Trophoblast cell (in vitro differentiated cells and primary cell): ENCODE results near the gene CELF1.
"Not testable (repeated sequence)": the region's sequence is repeated elsewhere in the genome, so short reads cannot be mapped to it uniquely, and the experiment has no call there.

Experiments
- DNase-seq, 2 donors: peaks; one replicate each; pipeline ENCODE4 v3.0.0-alpha.2; 2016
- H2AFZ ChIP-seq: 2 replicates; pipeline ENCODE4 v1.6.1; 2013; ENCODE audit warnings: low read length, moderate library complexity, mild to moderate bottlenecking; ENCODE audit not compliant: insufficient read depth, poor library complexity
- H2AK5ac ChIP-seq: 2 replicates; pipeline ENCODE4 v1.6.1; 2013; ENCODE audit warnings: mild to moderate bottlenecking, low read length
- H2BK120ac ChIP-seq: 2 replicates; pipeline ENCODE4 v1.6.1; 2013; ENCODE audit warnings: low read length, mild to moderate bottlenecking, moderate library complexity; ENCODE audit not compliant: insufficient read depth, poor library complexity
- H2BK12ac ChIP-seq: 2 replicates; pipeline ENCODE4 v1.6.1; 2013; ENCODE audit warnings: mild to moderate bottlenecking, low read length, moderate library complexity
- H2BK5ac ChIP-seq: 2 replicates; pipeline ENCODE4 v1.6.1; 2013; ENCODE audit warnings: low read length, low read depth, moderate library complexity, mild to moderate bottlenecking; ENCODE audit not compliant: poor library complexity
- H3K14ac ChIP-seq: 2 replicates; pipeline ENCODE4 v1.6.1; 2013; ENCODE audit warnings: mild to moderate bottlenecking, low read length
- H3K18ac ChIP-seq: 2 replicates; pipeline ENCODE4 v1.6.1; 2013; ENCODE audit warnings: mild to moderate bottlenecking, low read length
- H3K23ac ChIP-seq: 2 replicates; pipeline ENCODE4 v1.6.1; 2013; ENCODE audit warnings: low read length
- H3K27ac ChIP-seq: 2 replicates; pipeline ENCODE4 v1.5.1; 2013; ENCODE audit warnings: low read depth, mild to moderate bottlenecking, inconsistent platforms, low read length, moderate library complexity
- H3K27me3 ChIP-seq: 2 replicates; pipeline ENCODE4 v1.6.1; 2013; ENCODE audit warnings: inconsistent platforms, mild to moderate bottlenecking, low read length, moderate library complexity; ENCODE audit not compliant: insufficient read depth
- H3K36me3 ChIP-seq, 2 experiments: 1 replicate in 1 of 2; 2 replicates in 1 of 2; pipeline ENCODE4 v1.6.1; 2013; ENCODE audit warnings: low read length in 2 of 2, mild to moderate bottlenecking in 2 of 2, moderate library complexity in 1 of 2; ENCODE audit not compliant: insufficient read depth in 2 of 2, control insufficient read depth in 1 of 2
- H3K4ac ChIP-seq: 2 replicates; pipeline ENCODE4 v1.6.1; 2013; ENCODE audit warnings: low read depth, mild to moderate bottlenecking, low read length, moderate library complexity
- H3K4me1 ChIP-seq, 2 experiments: 1 replicate in 1 of 2; 2 replicates in 1 of 2; pipeline ENCODE4 v1.6.1; 2013; ENCODE audit warnings: low read length in 2 of 2, mild to moderate bottlenecking in 2 of 2, moderate library complexity in 1 of 2; ENCODE audit not compliant: insufficient read depth in 2 of 2, control insufficient read depth in 1 of 2
- H3K4me2 ChIP-seq: 2 replicates; pipeline ENCODE4 v1.6.1; 2013; ENCODE audit warnings: inconsistent platforms, mild to moderate bottlenecking, low read length, moderate library complexity
- H3K4me3 ChIP-seq: 2 replicates; pipeline ENCODE4 v1.5.1; 2013; ENCODE audit warnings: mild to moderate bottlenecking, low read depth, low read length, inconsistent platforms
- H3K79me1 ChIP-seq: one replicate; pipeline ENCODE4 v1.6.1; 2013; ENCODE audit warnings: low read length
- H3K79me2 ChIP-seq: 2 replicates; pipeline ENCODE4 v1.6.1; 2013; ENCODE audit warnings: low read length, mild to moderate bottlenecking; ENCODE audit not compliant: control insufficient read depth, insufficient read depth, poor library complexity
- H3K9ac ChIP-seq: 2 replicates; pipeline ENCODE4 v1.6.1; 2013; ENCODE audit warnings: mild to moderate bottlenecking, low read length
- H3K9me3 ChIP-seq: 2 replicates; pipeline ENCODE4 v1.6.1; 2013; ENCODE audit warnings: low read depth, mild to moderate bottlenecking, control low read depth, inconsistent platforms, low read length; ENCODE audit not compliant: insufficient read depth
- H4K12ac ChIP-seq: 2 replicates; pipeline ENCODE4 v1.6.1; 2013; ENCODE audit warnings: low read depth, mild to moderate bottlenecking, low read length, moderate library complexity
- H4K8ac ChIP-seq: 2 replicates; pipeline ENCODE4 v1.6.1; 2013; ENCODE audit warnings: low read depth, mild to moderate bottlenecking, low read length, moderate library complexity
- H4K91ac ChIP-seq: one replicate; pipeline ENCODE4 v1.6.1; 2013; ENCODE audit warnings: low read depth, mild to moderate bottlenecking, low read length, moderate library complexity
- whole genome bisulfite sequencing: extraction: QIAGEN DNeasy Blood & Tissue Kit; methylation state at CpG from one replicate; pipeline ENCODE4 v1.1.7; 2013; ENCODE audit warnings: missing lambda C conversion rate; ENCODE audit not compliant: insufficient read length, insufficient coverage; ENCODE audit errors: extremely low coverage; 5-methylcytosine and 5-hydroxymethylcytosine counted together

CELF1 gene

GRCh38 chr11:47546274-47546673 lies 6.7 kb downstream of the CELF1 start:
- H3K4me1 ChIP-seq, H3K18ac ChIP-seq, H3K4me3 ChIP-seq, H3K23ac ChIP-seq, H2AK5ac ChIP-seq, H3K14ac ChIP-seq, DNase-seq, H2AFZ ChIP-seq, H3K27ac ChIP-seq, H3K36me3 ChIP-seq, H3K27me3 ChIP-seq, H2BK120ac ChIP-seq, H4K12ac ChIP-seq, H3K79me1 ChIP-seq, H3K9ac ChIP-seq, H3K9me3 ChIP-seq, H3K4me2 ChIP-seq, H2BK12ac ChIP-seq, H4K91ac ChIP-seq, H4K8ac ChIP-seq, H2BK5ac ChIP-seq: not testable (repeated sequence)
- H3K4ac ChIP-seq, result peak overlapping the region; percentile 93
- WGBS, result no CpG with 5 or more reads among the region's 7 CpGs
- H3K79me2 ChIP-seq, result peaks cover 29% of the 10 kb centered on the region

GRCh38 chr11:47545298-47545697 lies 7.6 kb downstream of the CELF1 start:
- Histone ChIP-seq H3K9ac (no peak overlapping the region), H3K36me3 (peaks cover 0 to 3% of the 10 kb centered on the region in 2 experiments), H3K4ac (peak overlapping the region; percentile 89), H2BK120ac (no peak overlapping the region), H3K27ac (no peak overlapping the region), H2AFZ (no peak overlapping the region), H2AK5ac (no peak overlapping the region), H4K12ac (no peak overlapping the region), H3K9me3 (no peaks in the 10 kb centered on the region), H3K79me1 (no peaks in the 10 kb centered on the region), H2BK5ac (no peak overlapping the region), H3K27me3 (no peaks in the 10 kb centered on the region), H3K18ac (no peak overlapping the region), H3K4me3 (no peak overlapping the region), H4K91ac (no peak overlapping the region), H2BK12ac (no peak overlapping the region), H3K4me1 (no peaks in the 10 kb centered on the region), H3K23ac (no peak overlapping the region), H3K14ac (no peak overlapping the region), H3K79me2 (peaks cover 29% of the 10 kb centered on the region), H3K4me2 (no peak overlapping the region), H4K8ac (no peak overlapping the region)
- no peak for DNase-seq
- no CpG with 5 or more reads among the region's 6 CpGs for WGBS

GRCh38 chr11:47541070-47541469 lies 11.9 kb downstream of the CELF1 start:
- peak overlapping the region; percentile 93 for H3K4ac ChIP-seq
- no peak overlapping the region for H2AK5ac ChIP-seq
- H3K9ac ChIP-seq, result no peak overlapping the region
- peaks cover 27% of the 10 kb centered on the region for H3K79me2 ChIP-seq
- no peak overlapping the region for H4K91ac ChIP-seq
- WGBS, result no CpG with 5 or more reads among the region's 2 CpGs
- H3K18ac ChIP-seq, result no peak overlapping the region
- no peak overlapping the region for H2AFZ ChIP-seq
- no peak overlapping the region for H4K8ac ChIP-seq
- no peaks in the 10 kb centered on the region for H3K9me3 ChIP-seq
- H2BK5ac ChIP-seq, result no peak overlapping the region
- H3K4me1 ChIP-seq, result no peaks in the 10 kb centered on the region
- H2BK12ac ChIP-seq, result no peak overlapping the region
- H2BK120ac ChIP-seq, result no peak overlapping the region
- H3K36me3 ChIP-seq, result peaks cover under 1 to 5% of the 10 kb centered on the region in 2 experiments
- no peak overlapping the region for H3K23ac ChIP-seq
- no peak overlapping the region for H3K14ac ChIP-seq
- H3K4me2 ChIP-seq, result no peak overlapping the region
- no peaks in the 10 kb centered on the region for H3K79me1 ChIP-seq
- no peak for DNase-seq
- H3K27me3 ChIP-seq, result no peaks in the 10 kb centered on the region
- H4K12ac ChIP-seq, result no peak overlapping the region
- no peak overlapping the region for H3K27ac ChIP-seq
- H3K4me3 ChIP-seq, result no peak overlapping the region

GRCh38 chr11:47539681-47540039 lies 13.3 kb downstream of the CELF1 start:
- no peak overlapping the region for H2AFZ ChIP-seq
- H3K27me3 ChIP-seq, result no peaks in the 10 kb centered on the region
- H3K23ac ChIP-seq, result no peak overlapping the region
- peak in 1 of 2 donors; percentile 21 for DNase-seq
- no peak overlapping the region for H4K12ac ChIP-seq
- peaks cover 1 to 3% of the 10 kb centered on the region in 2 experiments for H3K36me3 ChIP-seq
- no peak overlapping the region for H2BK120ac ChIP-seq
- no CpG with 5 or more reads among the region's 2 CpGs for WGBS
- no peak overlapping the region for H2AK5ac ChIP-seq
- H2BK12ac ChIP-seq, result no peak overlapping the region
- no peak overlapping the region for H4K91ac ChIP-seq
- peaks cover 24% of the 10 kb centered on the region for H3K79me2 ChIP-seq
- no peak overlapping the region for H3K4me2 ChIP-seq
- H3K4me1 ChIP-seq, result no peaks in the 10 kb centered on the region
- no peaks in the 10 kb centered on the region for H3K9me3 ChIP-seq
- no peak overlapping the region for H3K14ac ChIP-seq
- H3K4ac ChIP-seq, result peak overlapping the region; percentile 95
- no peak overlapping the region for H4K8ac ChIP-seq
- no peak overlapping the region for H3K18ac ChIP-seq
- H3K9ac ChIP-seq, result no peak overlapping the region
- H3K79me1 ChIP-seq, result no peaks in the 10 kb centered on the region
- H2BK5ac ChIP-seq, result no peak overlapping the region
- H3K27ac ChIP-seq, result no peak overlapping the region
- H3K4me3 ChIP-seq, result no peak overlapping the region
